C1 segment of cervical spinal cord (tissue), 14 donors: ENCODE results near the gene MIEN1.
"Not testable (repeated sequence)": the region's sequence is repeated elsewhere in the genome, so short reads cannot be mapped to it uniquely, and the experiment has no call there.

ENCODE experiments used
- DNase-seq, 14 donors: peaks; one replicate each; lab custom pipeline; 2025; lab: John Stamatoyannopoulos, UW

Gene MIEN1

DNA sequence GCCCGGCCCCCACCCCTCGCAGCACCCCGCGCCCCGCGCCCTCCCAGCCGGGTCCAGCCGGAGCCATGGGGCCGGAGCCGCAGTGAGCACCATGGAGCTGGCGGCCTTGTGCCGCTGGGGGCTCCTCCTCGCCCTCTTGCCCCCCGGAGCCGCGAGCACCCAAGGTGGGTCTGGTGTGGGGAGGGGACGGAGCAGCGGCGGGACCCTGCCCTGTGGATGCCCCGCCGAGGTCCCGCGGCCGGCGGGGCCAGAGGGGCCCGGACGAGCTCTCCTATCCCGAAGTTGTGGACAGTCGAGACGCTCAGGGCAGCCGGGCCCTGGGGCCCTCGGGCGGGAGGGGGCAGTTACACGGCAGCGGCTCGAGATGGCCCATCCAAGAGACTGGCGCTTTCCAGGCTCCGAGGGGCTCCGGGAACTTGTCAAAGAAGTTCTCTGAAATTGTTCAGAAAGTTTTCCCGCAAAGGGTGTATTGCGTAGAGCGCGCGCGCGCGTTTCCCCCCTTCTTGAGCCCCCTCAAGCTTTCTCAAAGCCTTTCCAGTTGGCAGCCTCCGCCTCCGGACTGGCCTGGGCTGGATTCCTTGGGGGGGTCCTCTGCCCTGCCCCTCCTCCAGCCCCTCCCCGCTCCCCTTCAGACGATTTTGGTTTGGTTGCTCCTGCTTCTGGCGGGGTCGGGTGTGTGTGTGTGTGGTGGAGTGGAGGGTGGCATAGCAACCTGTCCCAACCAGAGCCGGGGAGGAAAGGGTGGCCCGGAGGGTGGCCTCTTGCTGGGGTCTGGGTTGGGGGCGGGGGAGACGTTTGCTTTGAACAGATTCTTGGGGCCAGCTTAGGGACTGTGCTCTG is 30.0 kb downstream of the MIEN1 start:
- DNase-seq, result peak in 2 of 14 donors; percentile 38 to 46

GRCh38 chr17:39699818-39700147 is 30.5 kb downstream of the MIEN1 start, which contains the start of gene ERBB2:
TSS of gene ERBB2 (plus strand) at chr17:39700064. CDS start at chr17:39700239, 175 bp downstream.
- DNase-seq, result peak in 3 of 14 donors; percentile 10 to 38 (median 29)

DNA sequence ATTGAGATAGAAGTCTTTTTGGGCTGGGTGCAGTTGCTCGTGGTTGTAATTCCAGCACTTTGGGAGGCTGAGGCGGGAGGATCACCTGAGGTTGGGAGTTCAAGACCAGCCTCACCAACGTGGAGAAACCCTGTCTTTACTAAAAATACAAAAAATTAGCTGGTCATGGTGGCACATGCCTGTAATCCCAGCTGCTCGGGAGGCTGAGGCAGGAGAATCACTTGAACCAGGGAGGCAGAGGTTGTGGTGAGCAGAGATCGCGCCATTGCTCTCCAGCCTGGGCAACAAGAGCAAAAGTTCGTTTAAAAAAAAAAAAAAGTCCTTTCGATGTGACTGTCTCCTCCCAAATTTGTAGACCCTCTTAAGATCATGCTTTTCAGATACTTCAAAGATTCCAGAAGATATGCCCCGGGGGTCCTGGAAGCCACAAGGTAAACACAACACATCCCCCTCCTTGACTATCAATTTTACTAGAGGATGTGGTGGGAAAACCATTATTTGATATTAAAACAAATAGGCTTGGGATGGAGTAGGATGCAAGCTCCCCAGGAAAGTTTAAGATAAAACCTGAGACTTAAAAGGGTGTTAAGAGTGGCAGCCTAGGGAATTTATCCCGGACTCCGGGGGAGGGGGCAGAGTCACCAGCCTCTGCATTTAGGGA is 31.0 kb downstream of the MIEN1 start:
- DNase-seq, result not testable (repeated sequence)

DNA sequence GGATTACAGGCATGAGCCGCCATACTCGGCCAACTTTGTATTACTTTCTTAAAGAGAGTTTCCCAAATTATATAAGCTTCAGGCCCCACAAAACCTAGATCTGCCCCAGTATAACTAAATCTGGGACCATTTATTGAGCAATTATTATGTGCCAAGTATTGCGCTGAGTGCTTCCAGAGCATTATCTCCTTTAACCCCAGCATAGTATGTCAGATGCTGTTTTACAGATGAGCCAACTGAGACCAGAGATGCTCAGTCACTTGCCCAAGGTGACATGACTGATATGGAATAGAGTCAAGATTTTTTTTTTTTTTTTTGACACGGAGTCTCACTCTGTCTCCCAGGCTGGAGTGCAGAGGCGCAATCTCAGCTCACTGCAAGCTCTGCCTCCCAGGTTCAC is 32.4 kb downstream of the MIEN1 start:
- no peak for DNase-seq

GRCh38 chr17:39696731-39697130 is 33.6 kb downstream of the MIEN1 start:
- DNase-seq, result no peak

- no peak for DNase-seq
Observed at GRCh38 chr17:39695089-39695474, 35.2 kb downstream of the MIEN1 start.

GRCh38 chr17:39694593-39694992 is 35.7 kb downstream of the MIEN1 start:
- DNase-seq, result no peak

- no peak for DNase-seq
Observed at GRCh38 chr17:39688945-39689344, 41.4 kb downstream of the MIEN1 start.

- no peak for DNase-seq
Observed at GRCh38 chr17:39688475-39688835, 41.9 kb downstream of the MIEN1 start.

DNA sequence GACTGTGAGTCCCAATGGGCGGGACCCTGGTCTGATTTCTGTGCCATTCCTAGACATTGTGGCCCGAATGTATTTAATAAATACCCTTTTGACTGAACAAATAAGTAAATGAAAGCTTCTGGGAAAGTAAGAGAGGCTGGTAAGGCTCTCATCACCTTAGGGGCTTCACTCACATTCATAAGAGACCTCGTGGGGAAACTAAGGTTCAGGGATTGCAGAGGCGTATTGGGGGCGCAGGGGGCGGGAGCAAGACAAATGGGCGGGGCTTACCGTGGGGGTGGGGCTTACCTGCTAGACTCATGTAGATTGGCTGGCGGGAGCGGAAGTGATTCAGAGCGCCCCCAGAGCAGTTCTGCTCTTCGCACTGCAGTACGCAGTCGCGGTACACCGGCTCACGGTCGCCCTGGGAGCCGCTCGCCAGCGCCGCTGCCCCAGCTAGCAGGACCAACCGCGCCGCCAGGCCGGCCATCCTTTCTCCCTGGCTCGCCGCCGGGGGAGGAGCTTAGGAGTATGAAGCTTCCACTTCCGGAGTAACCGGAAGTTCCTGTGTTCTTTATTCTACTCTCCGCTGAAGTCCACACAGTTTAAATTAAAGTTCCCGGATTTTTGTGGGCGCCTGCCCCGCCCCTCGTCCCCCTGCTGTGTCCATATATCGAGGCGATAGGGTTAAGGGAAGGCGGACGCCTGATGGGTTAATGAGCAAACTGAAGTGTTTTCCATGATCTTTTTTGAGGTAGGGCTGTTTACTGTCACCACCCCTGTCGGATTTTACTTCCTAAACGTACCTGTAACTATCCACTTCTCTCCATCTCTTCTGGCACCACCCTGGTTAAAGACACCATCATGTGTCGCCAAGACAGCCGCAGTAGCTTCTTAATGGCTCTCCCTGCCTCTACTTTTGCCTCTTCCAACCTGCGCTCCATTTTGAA is 42.5 kb downstream of the MIEN1 start, which contains the start of gene PGAP3:
PGAP3 (minus strand) TSS at position 512 of the 929 bp plus-strand sequence; CDS start at position 469, 43 bp downstream.
- DNase-seq, result peak in 12 of 14 donors; percentile 46 to 98 (median 80)

- DNase-seq, result no peak
Observed at GRCh38 chr17:39687101-39687545, 43.2 kb downstream of the MIEN1 start.

GRCh38 chr17:39684369-39685192 is 45.8 kb downstream of the MIEN1 start:
- no peak for DNase-seq

GRCh38 chr17:39683295-39683939 is 46.9 kb downstream of the MIEN1 start:
- DNase-seq, result no peak

DNA sequence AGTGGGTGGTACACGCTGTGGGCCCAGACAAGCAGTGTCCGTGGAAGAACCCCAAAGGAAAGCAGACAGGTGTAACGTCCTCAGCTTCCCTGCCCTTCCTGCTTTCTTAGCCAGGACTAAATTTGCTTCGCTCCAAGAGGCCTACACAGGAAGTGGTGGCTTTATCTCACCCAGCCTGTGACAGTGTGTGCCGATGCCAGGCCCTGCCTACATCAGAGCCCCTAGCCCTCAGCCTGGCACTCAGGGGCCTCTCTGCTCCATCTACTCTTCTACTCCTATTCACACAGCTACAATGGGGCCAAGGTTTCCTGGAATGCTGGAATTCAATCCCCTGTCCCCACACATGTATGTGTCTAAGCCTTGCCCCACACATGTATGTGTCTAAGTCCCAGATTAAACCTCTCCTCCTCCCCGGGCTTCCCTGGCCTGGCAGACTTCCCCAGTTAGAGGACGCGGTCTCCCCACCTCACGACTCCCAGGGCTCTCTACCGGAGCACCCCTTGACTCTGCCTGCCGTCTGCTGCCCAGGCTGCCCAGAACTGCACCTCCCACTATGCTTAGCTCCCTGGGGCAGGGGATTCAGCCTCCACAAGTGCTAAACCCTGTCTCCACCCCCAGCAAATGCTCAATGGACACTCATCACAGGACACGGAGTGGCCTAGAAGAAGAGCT is 50.7 kb downstream of the MIEN1 start:
- DNase-seq, result no peak
